Right atrium auricular region (tissue), 2 donors: ENCODE results near the gene ADK. TPM values are rescaled to one million over a fixed set of nuclear protein-coding genes. Genes with fewer than 3 reads are reported as not detected.
"Not testable (repeated sequence)": the region's sequence is repeated elsewhere in the genome, so short reads cannot be mapped to it uniquely, and the experiment has no call there.

Source experiments
- DNase-seq: peaks from one replicate; pipeline ENCODE4 v3.0.0-alpha.2; 2019; ENCODE audit warnings: low spot score
- H3K27ac ChIP-seq, 2 donors: fragments of 200-600 bp; sonication (generic); 1 replicate in 1 of 2; 2 replicates in 1 of 2; pipeline ENCODE4 v1.5.1; 2016 to 2019
- H3K27me3 ChIP-seq, 2 donors: fragments of 200-600 bp; sonication (generic); one replicate each; pipeline versions ENCODE4 v1.5.1 to v1.6.0; 2017 to 2019
- H3K36me3 ChIP-seq: fragments of 200-600 bp; sonication (generic); one replicate; pipeline ENCODE4 v1.5.1; 2016
- H3K4me1 ChIP-seq, 2 donors: fragments of 200-600 bp; sonication (generic); one replicate each; pipeline versions ENCODE4 v1.5.1 to v1.6.0; 2017 to 2019
- H3K4me3 ChIP-seq, 2 donors: fragments of 200-600 bp; sonication (generic); 1 replicate in 1 of 2; 2 replicates in 1 of 2; pipeline ENCODE4 v1.5.1; 2017 to 2019; ENCODE audit warnings: mild to moderate bottlenecking in 1 of 2, moderate library complexity in 1 of 2
- H3K9me3 ChIP-seq, 2 donors: fragments of 200-600 bp; sonication (generic); one replicate each; pipeline ENCODE4 v1.5.1; 2019
- total RNA-seq, 2 donors: library from RNA; depleted of rRNA; stranded (reverse); fragments of >200 nt; gene quantifications; one replicate each; pipeline ENCODE4 v1.1.0, GENCODE V29; 2016
- TF ChIP-seq, protein P1 (sequence below), 2 donors: fragments of 200-600 bp; sonication (generic); IDR thresholded peaks; one replicate each; pipeline ENCODE4 v1.5.1; 2019; ENCODE audit warnings: antibody characterized with exemption in 2 of 2

The ADK gene
- total RNA-seq, 2 donors from 2014 or later, result 23.7 to 31.6 TPM

DNA sequence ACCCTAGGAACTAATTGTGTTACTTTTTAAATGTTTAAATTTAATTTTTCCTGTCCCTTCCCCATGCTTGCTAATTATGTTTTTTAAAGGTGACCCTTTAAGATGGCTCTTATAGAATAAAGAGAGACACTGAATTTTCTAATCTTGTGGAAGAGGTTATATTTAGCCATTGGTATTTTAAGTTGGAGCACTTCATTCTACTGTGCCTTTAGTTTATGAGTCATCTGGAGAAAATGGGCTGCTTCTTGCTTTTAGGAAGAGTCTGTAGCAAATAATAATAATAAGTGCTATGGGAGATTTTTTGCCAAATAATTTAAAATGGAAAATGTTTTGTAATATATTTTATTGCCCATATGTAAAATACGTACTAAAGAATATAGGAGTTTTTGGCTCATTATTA lies 139.7 kb downstream of the ADK start:
- peaks cover 0 to 36% of the 10 kb centered on the region in 2 donors for H3K4me1 ChIP-seq
- no peak overlapping the region for H3K4me3 ChIP-seq
- peak overlapping the region; percentile 64 to 67 for H3K27ac ChIP-seq
- no peak for DNase-seq
- no peaks in the 10 kb centered on the region for H3K9me3 ChIP-seq
- H3K27me3 ChIP-seq, result no peaks in the 10 kb centered on the region
- H3K36me3 ChIP-seq, result no peaks in the 10 kb centered on the region
- TF ChIP-seq, protein P1, sequence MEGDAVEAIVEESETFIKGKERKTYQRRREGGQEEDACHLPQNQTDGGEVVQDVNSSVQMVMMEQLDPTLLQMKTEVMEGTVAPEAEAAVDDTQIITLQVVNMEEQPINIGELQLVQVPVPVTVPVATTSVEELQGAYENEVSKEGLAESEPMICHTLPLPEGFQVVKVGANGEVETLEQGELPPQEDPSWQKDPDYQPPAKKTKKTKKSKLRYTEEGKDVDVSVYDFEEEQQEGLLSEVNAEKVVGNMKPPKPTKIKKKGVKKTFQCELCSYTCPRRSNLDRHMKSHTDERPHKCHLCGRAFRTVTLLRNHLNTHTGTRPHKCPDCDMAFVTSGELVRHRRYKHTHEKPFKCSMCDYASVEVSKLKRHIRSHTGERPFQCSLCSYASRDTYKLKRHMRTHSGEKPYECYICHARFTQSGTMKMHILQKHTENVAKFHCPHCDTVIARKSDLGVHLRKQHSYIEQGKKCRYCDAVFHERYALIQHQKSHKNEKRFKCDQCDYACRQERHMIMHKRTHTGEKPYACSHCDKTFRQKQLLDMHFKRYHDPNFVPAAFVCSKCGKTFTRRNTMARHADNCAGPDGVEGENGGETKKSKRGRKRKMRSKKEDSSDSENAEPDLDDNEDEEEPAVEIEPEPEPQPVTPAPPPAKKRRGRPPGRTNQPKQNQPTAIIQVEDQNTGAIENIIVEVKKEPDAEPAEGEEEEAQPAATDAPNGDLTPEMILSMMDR (IDR thresholded peaks at IDR 0.05), result no peak

DNA sequence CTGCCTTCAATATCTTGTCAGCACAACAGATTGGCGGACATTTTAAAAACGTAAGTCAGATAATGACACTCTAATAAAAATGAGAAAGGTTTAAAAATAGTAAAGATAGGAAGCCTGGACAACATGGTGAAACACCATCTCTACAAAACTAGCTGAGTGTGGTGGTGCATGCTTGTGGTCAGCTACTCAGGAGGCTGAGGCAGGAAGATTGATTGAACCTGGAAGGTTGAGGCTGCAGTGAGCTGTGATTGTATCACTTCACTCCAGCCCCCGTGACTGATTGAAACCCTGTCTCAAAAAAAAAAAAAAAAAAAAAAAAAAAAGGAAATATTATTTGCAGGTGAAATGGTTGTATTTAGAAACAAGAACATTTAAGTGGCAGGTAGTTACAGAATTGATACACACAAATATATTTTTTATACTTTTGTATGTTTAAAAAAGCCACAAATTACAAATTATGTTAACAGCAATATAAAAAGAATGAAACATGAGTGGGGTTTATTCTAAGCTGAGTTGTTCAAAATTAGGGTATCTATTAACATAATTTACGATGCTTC lies 141.9 kb downstream of the ADK start:
- DNase-seq, result no peak
- TF ChIP-seq, protein P1 (IDR thresholded peaks at IDR 0.05), result no peak
- Histone ChIP-seq H3K27me3 (no peaks in the 10 kb centered on the region), H3K4me1 (peaks cover 0 to 36% of the 10 kb centered on the region in 2 donors), H3K27ac (peak overlapping the region in 1 of 2 donors; percentile 51), H3K4me3 (no peak overlapping the region), H3K36me3 (no peaks in the 10 kb centered on the region), H3K9me3 (no peaks in the 10 kb centered on the region)

GRCh38 chr10:74293686-74294371 lies 142.8 kb downstream of the ADK start:
- TF ChIP-seq, protein P1 (IDR thresholded peaks at IDR 0.05), result no peak
- no peaks in the 10 kb centered on the region for H3K27me3 ChIP-seq
- H3K4me1 ChIP-seq, result peaks cover 0 to 36% of the 10 kb centered on the region in 2 donors
- no peaks in the 10 kb centered on the region for H3K9me3 ChIP-seq
- DNase-seq, result no peak
- no peak overlapping the region for H3K4me3 ChIP-seq
- H3K36me3 ChIP-seq, result no peaks in the 10 kb centered on the region
- peak overlapping the region in 1 of 2 donors; percentile 41 for H3K27ac ChIP-seq

DNA sequence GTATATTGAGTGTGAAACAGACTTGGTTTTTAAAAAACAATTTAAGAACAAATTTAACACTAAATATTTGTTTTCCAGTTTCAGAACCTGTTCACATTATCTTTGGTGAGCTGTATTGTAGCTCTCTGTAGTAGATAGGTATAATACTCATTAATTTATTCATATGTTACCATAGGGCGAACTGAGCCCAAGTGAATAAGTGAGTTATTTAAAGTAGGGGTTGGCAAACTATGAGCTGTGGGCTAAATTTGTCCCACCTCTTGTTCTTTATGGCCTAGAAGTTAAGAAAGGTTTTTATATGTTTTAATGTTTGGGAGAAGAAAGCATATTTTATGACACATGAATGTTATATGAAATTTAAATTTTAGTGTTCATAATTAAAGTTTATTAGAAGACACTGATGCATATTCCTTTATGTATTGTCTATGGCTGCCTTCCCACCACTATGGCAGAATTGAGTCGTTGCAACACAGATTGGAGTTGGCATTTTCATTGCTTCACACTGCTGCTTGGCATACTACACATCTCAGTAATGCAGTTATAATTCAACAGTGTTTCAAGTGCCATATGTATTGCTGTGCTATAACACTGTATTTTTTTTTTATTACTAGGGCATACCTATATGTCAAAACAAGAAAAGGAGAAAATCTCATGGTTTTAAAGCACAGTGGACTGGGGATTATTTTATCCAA lies 146.5 kb downstream of the ADK start:
- Histone ChIP-seq H3K27ac (no peak overlapping the region), H3K9me3 (no peaks in the 10 kb centered on the region)

GRCh38 chr10:74300074-74300621 lies 149.1 kb downstream of the ADK start:
- not testable (repeated sequence) for H3K27me3 ChIP-seq, H3K36me3 ChIP-seq, H3K27ac ChIP-seq, H3K4me3 ChIP-seq, H3K9me3 ChIP-seq, H3K4me1 ChIP-seq, DNase-seq

More for the DNA sequence above, 146.5 kb downstream of the ADK start:
- DNase-seq, result no peak
- no peaks in the 10 kb centered on the region for H3K27me3 ChIP-seq
- H3K36me3 ChIP-seq, result no peaks in the 10 kb centered on the region
- TF ChIP-seq, protein P1 (IDR thresholded peaks at IDR 0.05), result no peak
- no peak overlapping the region for H3K4me3 ChIP-seq
- peaks cover 0 to 15% of the 10 kb centered on the region in 2 donors for H3K4me1 ChIP-seq

DNA sequence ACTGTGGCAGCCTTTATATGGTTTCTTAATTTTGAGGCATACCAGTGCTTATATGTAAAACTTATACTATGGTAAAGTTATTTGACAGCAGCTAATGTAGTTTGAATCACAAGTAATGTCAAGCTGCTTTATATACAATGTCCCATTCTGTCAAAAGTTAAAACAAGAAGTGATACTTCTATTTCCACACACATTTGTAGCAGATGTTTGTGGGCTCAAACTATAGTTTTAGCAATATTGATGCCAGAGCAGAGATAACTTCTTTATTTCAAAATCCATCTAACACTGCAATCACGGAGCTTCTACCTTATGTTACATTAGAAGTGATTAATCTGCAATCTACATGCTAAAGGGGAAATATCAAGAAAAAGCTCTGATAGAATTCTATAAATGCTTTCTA lies 149.6 kb downstream of the ADK start:
- DNase-seq, result no peak
- Histone ChIP-seq H3K27me3 (no peaks in the 10 kb centered on the region), H3K4me3 (no peak overlapping the region), H3K27ac (no peak overlapping the region), H3K36me3 (no peaks in the 10 kb centered on the region), H3K4me1 (no peaks in the 10 kb centered on the region), H3K9me3 (no peaks in the 10 kb centered on the region)
- TF ChIP-seq, protein P1 (IDR thresholded peaks at IDR 0.05), result no peak
